EL (cell line): ENCODE data around the gene GRIK2.

Source experiments
- DNase-seq: peaks from one replicate; pipeline ENCODE4 v3.0.0-alpha.2; 2016

The GRIK2 gene

GRCh38 chr6:101544286-101544685, 150.8 kb downstream of the GRIK2 start:
- peak; percentile 81 for DNase-seq

DNA sequence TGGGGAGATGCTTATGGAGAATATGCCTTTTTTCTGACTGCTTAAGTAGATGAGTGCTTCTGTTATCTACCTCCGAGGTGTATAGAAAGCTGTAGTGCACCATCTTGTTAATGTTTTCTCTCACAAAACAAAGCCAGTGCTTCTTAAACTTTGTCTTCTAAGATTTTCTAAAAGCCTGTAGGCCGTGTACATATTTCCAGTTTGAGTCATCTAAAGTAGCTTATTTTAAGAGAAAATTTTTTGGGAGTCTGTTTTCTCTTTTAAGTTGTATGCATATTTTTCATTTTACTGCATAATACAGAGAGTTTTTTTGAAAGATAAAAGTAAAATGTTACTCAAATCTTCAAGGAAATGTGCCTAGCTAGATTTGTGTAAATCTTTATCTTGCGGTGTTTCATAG, 151.7 kb downstream of the GRIK2 start:
- DNase-seq, result peak; percentile 67

GRCh38 chr6:101550451-101550850, 156.9 kb downstream of the GRIK2 start:
- DNase-seq, result no peak

- no peak for DNase-seq
These were observed 160.7 kb downstream of the GRIK2 start for GRCh38 chr6:101554231-101554630.

- DNase-seq, result no peak
These were observed 165.2 kb downstream of the GRIK2 start for GRCh38 chr6:101558712-101559111.

DNA sequence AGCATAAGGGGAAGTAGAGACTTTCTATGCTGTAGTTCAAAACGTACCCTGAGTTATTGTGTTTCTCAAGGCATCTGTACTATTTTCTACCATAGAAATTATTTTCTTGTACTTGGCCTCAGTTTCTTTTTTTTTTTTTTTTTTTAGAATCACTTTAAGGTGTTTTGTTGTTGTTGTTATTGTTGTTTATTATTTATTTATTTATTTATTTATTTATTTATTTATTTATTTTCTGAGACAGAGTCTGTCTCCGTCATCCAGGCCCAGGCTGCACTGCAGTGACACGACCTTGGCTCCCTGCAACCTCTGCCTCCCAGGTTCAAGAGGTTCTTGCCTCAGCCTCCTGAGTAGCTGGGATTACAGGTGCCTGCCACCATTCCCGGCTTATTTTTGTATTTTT, 179.1 kb downstream of the GRIK2 start:
- DNase-seq, result no peak

- DNase-seq, result no peak
These were observed 183.6 kb downstream of the GRIK2 start for GRCh38 chr6:101577091-101577490.

DNA sequence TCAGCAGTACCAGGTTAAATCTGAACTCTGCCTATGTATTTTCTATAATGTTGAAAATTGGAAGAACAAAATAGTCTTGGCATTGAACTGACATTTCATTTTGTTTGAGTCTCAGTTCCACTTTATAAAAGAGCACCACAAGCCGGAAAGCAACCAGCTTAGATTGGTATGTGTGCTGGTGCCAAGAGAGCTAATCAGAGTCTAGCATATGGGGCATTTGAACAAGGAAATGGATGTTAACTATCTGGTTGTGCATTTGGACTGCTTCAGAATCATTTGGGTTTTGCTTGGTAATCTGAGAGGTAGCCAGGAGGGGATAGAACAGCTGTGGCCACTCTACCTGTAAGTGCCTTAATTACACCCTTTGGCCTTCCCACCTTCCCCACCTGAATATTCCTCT, 184.8 kb downstream of the GRIK2 start:
- no peak for DNase-seq

GRCh38 chr6:101582792-101583191, 189.3 kb downstream of the GRIK2 start:
- no peak for DNase-seq

DNA sequence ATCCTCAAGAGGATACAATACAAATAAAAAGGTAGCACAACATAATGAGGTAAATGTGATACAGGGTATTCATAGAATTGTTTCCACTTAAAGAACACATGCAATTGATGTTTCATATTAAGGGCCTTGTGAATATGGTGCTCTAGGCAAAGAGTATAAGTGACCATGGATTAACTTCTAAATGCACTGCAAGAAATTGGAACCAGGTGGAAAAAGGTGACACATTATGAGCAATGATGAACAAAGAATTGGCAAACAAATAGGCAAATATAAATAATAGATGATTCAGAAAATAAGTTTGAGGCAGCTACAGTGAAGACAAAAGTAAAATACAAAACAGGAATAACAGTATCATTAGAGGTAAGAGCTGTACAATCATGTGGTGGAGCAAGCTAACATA, 192.0 kb downstream of the GRIK2 start:
- DNase-seq, result no peak

DNA sequence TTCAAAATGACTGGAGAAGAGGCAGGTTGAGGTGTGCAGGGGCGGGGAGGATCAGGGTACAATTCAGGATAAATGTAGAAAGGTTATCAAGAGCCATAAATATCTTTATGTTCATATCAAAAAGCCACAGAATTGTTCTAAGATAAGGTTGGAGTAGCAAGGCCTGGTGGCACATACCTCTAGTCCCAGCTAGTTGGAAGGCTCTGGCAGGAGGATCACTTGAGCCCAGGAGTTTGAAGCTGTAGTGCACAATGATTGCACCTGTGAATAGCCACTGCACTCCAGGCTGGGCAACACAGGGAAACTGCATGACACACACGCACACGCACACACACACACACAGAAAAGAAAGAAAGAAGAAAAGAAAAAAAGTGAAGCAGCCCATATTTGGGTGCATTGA, 194.8 kb downstream of the GRIK2 start:
- DNase-seq, result no peak

- peak; percentile 53 for DNase-seq
These were observed 201.8 kb downstream of the GRIK2 start for GRCh38 chr6:101595276-101595675.

- DNase-seq, result peak; percentile 87
These were observed 204.2 kb downstream of the GRIK2 start for GRCh38 chr6:101597693-101598092.

DNA sequence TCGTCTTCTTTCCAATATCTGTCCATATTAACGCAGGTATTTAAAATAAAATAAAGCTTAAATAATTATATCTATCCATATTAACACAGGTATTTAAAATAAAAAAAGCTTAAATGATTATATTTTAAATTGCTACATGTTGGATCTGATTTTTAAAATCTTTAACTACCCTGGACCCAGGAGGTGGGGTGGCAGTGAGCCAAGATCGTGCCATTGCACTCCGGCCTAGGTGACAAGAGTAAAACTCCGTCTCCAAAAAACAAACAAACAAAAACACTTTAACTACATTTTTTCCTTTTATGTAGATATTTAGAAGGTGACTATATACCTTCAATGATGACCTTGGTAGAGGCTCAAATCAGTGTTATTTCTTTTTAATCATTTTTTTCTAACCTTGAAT, 211.9 kb downstream of the GRIK2 start:
- no peak for DNase-seq

- no peak for DNase-seq
These were observed 212.4 kb downstream of the GRIK2 start for GRCh38 chr6:101605874-101606273.

GRCh38 chr6:101607111-101607690, 213.7 kb downstream of the GRIK2 start:
- no peak for DNase-seq

- DNase-seq, result no peak
These were observed 215.2 kb downstream of the GRIK2 start for GRCh38 chr6:101608703-101609102.

DNA sequence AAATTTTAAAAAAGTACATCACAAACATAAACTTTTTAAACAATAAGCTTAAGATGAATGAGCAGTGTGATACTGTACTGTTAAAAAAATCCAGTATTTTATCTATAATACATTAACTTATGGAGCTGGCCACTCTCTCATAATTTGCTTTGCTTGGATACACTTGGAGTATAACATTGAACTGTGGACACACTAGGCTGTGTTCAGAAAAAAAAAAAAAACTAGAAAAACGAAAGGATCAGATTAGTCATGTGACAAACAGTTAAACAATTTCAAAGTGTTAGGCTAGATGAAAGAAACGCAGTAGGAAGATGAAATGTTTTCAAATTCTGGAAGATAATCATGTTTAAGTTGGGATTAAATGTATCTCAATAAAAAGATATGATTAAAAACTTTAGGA, 220.0 kb downstream of the GRIK2 start:
- no peak for DNase-seq

DNA sequence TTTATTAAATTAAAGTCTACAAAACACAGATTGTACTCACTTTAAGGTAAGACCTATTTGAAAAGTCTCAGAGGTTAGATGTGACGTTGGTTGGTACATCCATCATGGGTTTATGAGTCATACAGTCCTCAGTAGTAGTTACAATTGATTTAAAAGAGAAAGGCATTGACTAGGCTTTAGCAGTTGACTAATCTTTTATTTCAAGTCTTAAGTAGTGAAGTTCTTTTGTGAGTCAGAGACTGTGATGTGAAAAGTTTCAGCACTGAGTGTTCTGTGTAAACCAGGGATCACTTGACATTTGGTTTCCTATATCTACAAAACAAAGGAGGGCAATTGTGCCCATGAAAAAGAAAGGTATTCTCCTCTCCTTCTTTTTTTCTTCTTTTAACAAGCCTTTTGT, 221.3 kb downstream of the GRIK2 start:
- DNase-seq, result peak; percentile 26

GRCh38 chr6:101626269-101626668, 232.8 kb downstream of the GRIK2 start:
- DNase-seq, result no peak

GRCh38 chr6:101630941-101631340, 237.4 kb downstream of the GRIK2 start:
- DNase-seq, result no peak

DNA sequence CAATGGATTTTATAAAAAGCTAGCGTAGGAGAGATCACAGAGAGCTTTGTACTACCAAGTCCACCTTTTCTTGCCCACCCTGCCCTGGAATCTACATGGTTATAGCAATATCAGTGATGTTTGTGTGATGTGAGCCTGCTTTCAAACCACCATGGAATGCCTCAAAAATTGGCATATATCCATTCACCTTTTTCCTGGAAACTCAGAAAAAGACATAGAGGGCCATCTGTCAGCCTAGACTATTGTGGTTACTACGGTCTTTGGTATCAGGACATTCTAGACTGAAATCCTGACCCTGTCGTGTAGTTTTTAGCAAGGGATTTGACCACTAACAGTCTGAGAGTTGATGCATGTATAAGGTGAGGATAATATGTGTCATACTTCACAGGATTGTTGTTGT, 239.6 kb downstream of the GRIK2 start:
- DNase-seq, result no peak

DNA sequence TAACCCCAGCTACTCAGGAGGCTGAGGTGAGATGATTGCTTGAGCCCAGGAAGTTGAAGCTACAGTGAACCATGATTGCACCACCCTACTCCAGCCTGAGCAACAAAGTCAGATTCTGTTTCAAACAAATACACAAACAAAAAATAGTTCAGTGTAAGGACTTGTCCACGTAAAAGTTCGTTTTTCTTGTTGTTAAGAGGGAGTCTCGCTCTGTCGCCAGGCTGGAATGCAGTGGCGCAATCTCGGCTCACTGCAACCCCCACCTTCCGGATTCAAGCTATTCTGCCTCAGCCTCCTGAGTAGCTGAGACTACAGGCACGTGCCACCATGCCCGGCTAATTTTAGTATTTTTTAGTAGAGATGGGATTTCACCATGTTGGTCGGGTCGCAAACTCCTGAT, 245.4 kb downstream of the GRIK2 start:
- peak; percentile 16 for DNase-seq

DNA sequence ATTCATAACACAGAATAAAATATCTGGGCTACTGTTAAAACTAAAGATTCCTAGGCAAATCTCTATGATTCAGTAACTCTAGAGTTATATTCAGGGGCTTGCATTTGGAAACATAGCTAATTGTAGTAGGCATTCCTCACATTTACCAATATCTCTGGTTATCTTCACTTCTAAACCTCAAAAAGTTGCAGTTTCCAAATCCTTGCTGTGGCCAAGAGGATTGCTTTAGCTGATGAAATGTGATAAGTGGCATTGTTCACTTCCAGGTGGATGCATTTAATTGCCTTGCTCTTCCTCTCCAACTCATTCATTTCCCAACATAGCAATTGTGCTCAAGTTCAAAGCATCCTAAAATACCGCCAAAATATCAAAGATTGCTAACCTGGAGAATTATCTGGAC, 246.6 kb downstream of the GRIK2 start:
- DNase-seq, result no peak

- no peak for DNase-seq
These were observed 252.3 kb downstream of the GRIK2 start for GRCh38 chr6:101645770-101646169.
